ENCODE data around the gene HYAL3.
"Not testable (repeated sequence)": the region's sequence is repeated elsewhere in the genome, so short reads cannot be mapped to it uniquely, and the experiment has no call there.

The HYAL3 gene

GRCh38 chr3:50268703-50269451 lies 30.3 kb downstream of the HYAL3 start, which contains the start of gene SEMA3B:
TSS of gene SEMA3B (plus strand) at chr3:50269147. CDS start at chr3:50269241, 94 bp downstream.
- DNase-seq, result no peak

DNA sequence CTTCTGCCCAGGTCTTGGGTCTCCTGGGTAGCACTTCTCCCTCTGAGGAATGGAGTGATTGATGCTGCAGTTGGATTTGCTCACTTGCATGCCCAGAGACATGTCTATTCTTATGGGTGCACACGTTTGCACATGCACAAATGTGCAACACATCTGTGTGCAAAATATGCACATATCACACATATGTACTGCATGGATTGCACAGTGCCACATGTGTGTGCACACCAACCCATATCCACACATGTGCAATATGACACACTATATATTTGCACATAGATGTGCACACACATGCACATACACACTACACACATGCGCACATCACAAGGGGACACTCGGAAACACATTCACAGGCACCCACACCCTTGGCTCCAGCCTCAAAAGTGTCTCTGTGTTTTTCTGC lies 30.9 kb downstream of the HYAL3 start:
- no peak for DNase-seq

- no peak for DNase-seq
Measured at GRCh38 chr3:50267280-50267913, 31.8 kb downstream of the HYAL3 start.

- no peak for DNase-seq
Measured at GRCh38 chr3:50266836-50267235, 32.4 kb downstream of the HYAL3 start.

GRCh38 chr3:50266017-50266416 lies 33.2 kb downstream of the HYAL3 start:
- DNase-seq, result no peak

- DNase-seq, result no peak
Measured at GRCh38 chr3:50265571-50265970, 33.6 kb downstream of the HYAL3 start.

DNA sequence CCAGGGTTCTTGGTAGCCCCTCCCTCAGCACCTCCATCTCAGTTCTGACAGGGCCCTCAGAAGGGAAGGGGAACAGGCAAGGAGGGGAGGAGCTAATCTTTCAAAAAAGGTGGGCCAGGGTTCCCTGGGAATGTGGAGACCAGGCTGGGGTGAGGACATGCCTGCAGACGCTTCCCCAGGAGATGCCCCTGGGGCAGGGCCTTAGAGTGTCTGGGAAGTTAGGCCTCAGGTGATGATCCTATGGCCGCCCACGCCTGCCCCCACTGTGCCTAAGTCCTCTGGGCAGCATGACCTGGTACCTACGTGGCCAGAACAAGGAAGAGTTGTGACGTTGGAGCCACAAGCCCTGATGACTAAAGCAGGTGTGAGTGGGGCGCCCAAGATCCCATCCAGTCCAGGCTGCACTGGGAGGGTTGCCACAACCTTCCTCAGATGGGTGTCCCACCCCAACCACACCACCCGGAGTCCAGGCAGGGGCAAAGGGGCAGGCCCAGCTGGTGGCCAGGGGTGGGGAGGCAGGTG lies 34.2 kb downstream of the HYAL3 start:
- no peak for DNase-seq

GRCh38 chr3:50264383-50264963 lies 34.7 kb downstream of the HYAL3 start:
- DNase-seq, result no peak

- DNase-seq, result no peak
Measured at GRCh38 chr3:50263478-50264382, 35.5 kb downstream of the HYAL3 start.

DNA sequence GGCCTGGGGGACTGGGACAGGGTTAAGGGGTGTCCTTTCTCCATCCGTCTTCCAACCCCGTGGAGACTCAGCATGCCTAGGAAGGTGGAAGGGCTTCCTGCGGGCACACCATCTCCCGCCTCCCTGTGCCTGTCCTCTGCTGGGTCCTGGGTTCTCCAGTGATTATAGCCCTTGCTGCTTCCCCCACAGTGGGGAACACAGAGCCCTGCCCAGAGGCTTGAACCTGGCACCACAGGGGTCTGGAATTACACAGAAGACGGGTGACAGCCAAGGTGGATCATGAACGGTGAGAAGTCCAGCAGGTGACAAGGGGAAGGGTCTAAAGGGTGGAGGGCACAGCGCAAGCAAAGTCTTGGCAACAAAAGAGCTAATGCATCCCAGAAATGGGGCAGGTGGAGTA lies 36.4 kb downstream of the HYAL3 start:
- no peak for DNase-seq

DNA sequence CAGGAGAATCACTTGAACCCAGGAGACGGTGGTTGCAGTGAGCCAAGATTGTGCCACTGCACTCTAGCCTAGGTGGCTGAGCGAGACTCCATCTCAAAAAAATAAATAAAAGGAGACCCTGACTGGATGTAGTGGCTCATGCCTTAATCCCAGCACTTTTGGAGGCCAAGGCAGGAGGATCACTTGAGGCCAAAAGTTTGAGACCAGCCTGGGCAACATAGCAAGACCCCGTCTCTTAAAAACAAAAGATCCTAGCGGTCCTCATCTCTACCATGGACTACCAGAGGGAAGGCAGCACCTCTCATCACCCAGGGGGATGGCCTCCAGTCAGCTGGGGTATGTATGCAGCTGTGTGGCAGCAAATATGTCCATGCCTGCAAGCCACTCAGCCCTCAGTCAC lies 37.0 kb downstream of the HYAL3 start:
- not testable (repeated sequence) for DNase-seq

- DNase-seq, result no peak
Measured at GRCh38 chr3:50261505-50261904, 37.7 kb downstream of the HYAL3 start.

GRCh38 chr3:50260942-50261441 lies 38.2 kb downstream of the HYAL3 start:
- no peak for DNase-seq

- peak; percentile 88 to 93 for DNase-seq
Measured at GRCh38 chr3:50260027-50260941, 38.9 kb downstream of the HYAL3 start.

DNA sequence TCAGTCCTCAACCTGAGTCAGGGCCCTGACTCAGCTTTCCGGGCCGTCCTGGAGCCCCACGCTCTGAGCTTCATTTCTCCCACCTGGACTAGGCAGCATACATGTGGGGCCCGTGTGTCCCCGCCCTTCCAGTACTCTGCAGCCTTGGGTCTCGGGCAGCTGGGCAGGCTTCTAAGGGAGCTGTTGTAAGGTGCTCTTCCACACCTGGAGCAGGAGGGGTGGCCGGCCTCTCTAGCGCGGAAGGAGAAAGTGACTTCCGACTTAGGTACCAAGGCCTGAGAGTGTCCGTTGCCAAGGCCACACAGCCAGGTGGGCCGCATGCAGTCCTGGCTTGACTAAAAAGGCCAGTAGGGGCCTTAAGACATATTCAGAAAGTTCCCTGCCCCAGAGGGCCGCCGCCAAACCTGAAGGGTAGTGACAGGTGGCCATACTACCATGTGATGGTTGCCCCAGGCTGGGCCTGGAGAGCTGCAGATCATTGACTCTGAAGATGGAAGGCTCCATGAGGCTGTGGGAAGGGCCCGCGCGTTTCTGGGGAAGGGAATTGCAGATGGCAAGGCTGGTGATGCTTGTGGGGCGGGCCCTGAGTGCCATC lies 39.7 kb downstream of the HYAL3 start:
- no peak for DNase-seq

GRCh38 chr3:50258979-50259378 lies 40.2 kb downstream of the HYAL3 start:
- no peak for DNase-seq

GRCh38 chr3:50258029-50258680 lies 41.0 kb downstream of the HYAL3 start:
- no peak for DNase-seq

GRCh38 chr3:50256978-50257890 lies 42.0 kb downstream of the HYAL3 start:
- peak in 1 of 2 donors; percentile 38 for DNase-seq

DNA sequence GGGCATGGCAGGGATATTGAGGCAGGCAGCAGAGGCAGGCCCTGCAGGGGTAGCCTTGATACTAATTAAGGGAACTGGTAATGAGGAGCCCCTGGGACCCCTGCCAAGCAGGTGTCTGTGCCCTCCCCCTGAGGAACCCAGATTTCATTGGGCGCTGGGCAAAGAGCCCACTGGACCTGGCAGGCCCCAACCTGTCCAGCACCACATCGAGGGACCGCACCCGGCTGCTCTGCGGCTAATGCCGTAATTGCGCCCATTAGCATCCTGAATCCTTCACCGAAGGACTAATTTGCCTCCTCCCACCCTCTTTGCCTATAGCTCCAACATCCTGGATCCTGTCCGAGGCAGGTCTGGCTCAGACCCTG lies 44.0 kb downstream of the HYAL3 start:
- no peak for DNase-seq

Data from inflammatory macrophage (primary cell).